ENCODE data around the gene NCBP3. TPM values are rescaled to one million over a fixed set of nuclear protein-coding genes. Genes with fewer than 3 reads are reported as not detected.

Gene NCBP3
- total RNA-seq: 43.4 and 45.6 TPM in 2 replicates

GRCh38 chr17:3845621-3846436, at the start of gene NCBP3:
Gene NCBP3 (minus strand): TSS chr17:3846246. CDS start chr17:3846223, 23 bp downstream.
- intact Hi-C loops (cut with micrococcal nuclease): loop anchor here (1.0 to 10.0 kb wide), 6 partner anchors 47 to 521 kb away; partner anchors contain the start of genes ATP2A3, CAMKK1, CYB5D2 and UBE2G1

- intact Hi-C loops (cut with micrococcal nuclease): no loop called here
Observed at GRCh38 chr17:3895354-3895753, 49.3 kb upstream of the NCBP3 start.

- intact Hi-C loops (cut with micrococcal nuclease): loop anchor here (5.0 kb wide), 1 partner anchor 228 kb away; the partner anchor contains the start of genes EMC6 and TAX1BP3
Observed at GRCh38 chr17:3894911-3895343, 48.9 kb upstream of the NCBP3 start.

GRCh38 chr17:3894188-3894587, 48.1 kb upstream of the NCBP3 start:
- intact Hi-C loops (cut with micrococcal nuclease): loop anchor here (5.0 kb wide), 1 partner anchor 227 kb away; the partner anchor contains the start of genes EMC6 and TAX1BP3

GRCh38 chr17:3893720-3894116, 47.7 kb upstream of the NCBP3 start:
- intact Hi-C loops (cut with micrococcal nuclease): loop anchor here (1.0 to 5.0 kb wide), 3 partner anchors 47 to 249 kb away; partner anchors contain the start of genes CYB5D2, EMC6, NCBP3 and TAX1BP3

GRCh38 chr17:3893003-3893719, 47.1 kb upstream of the NCBP3 start, which contains the start of gene CAMKK1:
Gene CAMKK1 (minus strand): TSS chr17:3893053. CDS start chr17:3885687, 7,366 bp downstream.
- intact Hi-C loops (cut with micrococcal nuclease): loop anchor here (1.0 to 5.0 kb wide), 3 partner anchors 47 to 250 kb away; partner anchors contain the start of genes CYB5D2, EMC6, NCBP3 and TAX1BP3

GRCh38 chr17:3892095-3892998, 46.3 kb upstream of the NCBP3 start:
- intact Hi-C loops (cut with micrococcal nuclease): loop anchor here (2.0 to 5.0 kb wide), 2 partner anchors 225 to 250 kb away; partner anchors contain the start of genes CYB5D2, EMC6, TAX1BP3 and ZZEF1

- intact Hi-C loops (cut with micrococcal nuclease): loop anchor here (2.0 to 5.0 kb wide), 2 partner anchors 224 to 251 kb away; partner anchors contain the start of genes CYB5D2, EMC6, TAX1BP3 and ZZEF1
Observed at GRCh38 chr17:3891626-3892094, 45.6 kb upstream of the NCBP3 start.

GRCh38 chr17:3890878-3891219, 44.8 kb upstream of the NCBP3 start:
- intact Hi-C loops (cut with micrococcal nuclease): loop anchor here (5.0 kb wide), 1 partner anchor 224 kb away; the partner anchor contains the start of genes EMC6 and TAX1BP3

GRCh38 chr17:3890082-3890877, 44.2 kb upstream of the NCBP3 start:
- intact Hi-C loops (cut with micrococcal nuclease): loop anchor here (5.0 kb wide), 1 partner anchor 223 kb away; the partner anchor contains the start of genes EMC6 and TAX1BP3

GRCh38 chr17:3889325-3890012, 43.4 kb upstream of the NCBP3 start:
- intact Hi-C loops (cut with micrococcal nuclease): loop anchor here (5.0 kb wide), 1 partner anchor 222 kb away; the partner anchor contains the start of genes EMC6 and TAX1BP3

GRCh38 chr17:3888343-3889171, 42.5 kb upstream of the NCBP3 start:
- intact Hi-C loops (cut with micrococcal nuclease): no loop called here

- intact Hi-C loops (cut with micrococcal nuclease): no loop called here
Observed at GRCh38 chr17:3887804-3888203, 41.8 kb upstream of the NCBP3 start.

GRCh38 chr17:3887394-3887793, 41.3 kb upstream of the NCBP3 start:
- intact Hi-C loops (cut with micrococcal nuclease): no loop called here

- intact Hi-C loops (cut with micrococcal nuclease): no loop called here
Observed at GRCh38 chr17:3886776-3887175, 40.7 kb upstream of the NCBP3 start.

GRCh38 chr17:3885970-3886369, 39.9 kb upstream of the NCBP3 start:
- intact Hi-C loops (cut with micrococcal nuclease): no loop called here

GRCh38 chr17:3885271-3885670, 39.2 kb upstream of the NCBP3 start:
- intact Hi-C loops (cut with micrococcal nuclease): no loop called here

GRCh38 chr17:3884188-3884587, 38.1 kb upstream of the NCBP3 start:
- intact Hi-C loops (cut with micrococcal nuclease): no loop called here
